Measurements from ENCODE around the gene PLCH2. TPM values are rescaled to one million over a fixed set of nuclear protein-coding genes. Genes with fewer than 3 reads are reported as not detected.

PLCH2 gene
- total and polyA plus RNA-seq, 2 of the 13 experiments (the other 11 are each of a cell fraction or from before 2014, with no cell fraction given), result 0.15 to 0.67 TPM

- CTCF ChIA-PET (ENCODE audit: low intra/inter-chr PET ratio, low total read pairs), result no interaction called here
- 44% methylated on average over 4 of the region's 16 CpGs for WGBS (ENCODE audit: low lambda C conversion rate)
- peaks cover 3% of the 10 kb centered on the region; the same call in 1 of the 2 replicates for H4K20me1 ChIP-seq (ENCODE audit: insufficient read depth, low read length)
- no peak overlapping the region for H3K4me2 ChIP-seq (ENCODE audit: low read depth, low read length)
- H3K9me3 ChIP-seq (ENCODE audit: low read length), result no peaks in the 10 kb centered on the region
- intact Hi-C loops (cut with micrococcal nuclease; ENCODE audit: unreplicated experiment), result no loop called here
- peaks cover 41 to 90% of the 10 kb centered on the region in 2 experiments for H3K27me3 ChIP-seq (ENCODE audit: control insufficient read depth in 1 of 2, insufficient read depth in 2 of 2, low read length in 2 of 2)
- no peaks in the 10 kb centered on the region for H3K79me2 ChIP-seq (ENCODE audit: insufficient read depth, low read length)
- POLR2A ChIA-PET, result no interaction called here
- FAIRE-seq, result no peak
- no peak for ATAC-seq
- DNase-seq (ENCODE audit: low spot score), result no peak
- H3K4me1 ChIP-seq (ENCODE audit: insufficient read depth, low read length), result no peaks in the 10 kb centered on the region; the same call in 1 of the 2 replicates
- H3K36me3 ChIP-seq (replicated peaks in 1 of 2; ENCODE audit: control insufficient read depth in 1 of 2, insufficient read depth in 2 of 2, low read length in 2 of 2), result no peaks in the 10 kb centered on the region
- H3K9ac ChIP-seq (ENCODE audit: insufficient read depth, low read depth, low read length), result no peak overlapping the region
- in situ Hi-C loops (cut with HindIII; ENCODE audit: extremely low pct_ligation_motif_present, low pct_unique_long_range_greater_than_20kb), result no loop called here
- H2AFZ ChIP-seq (ENCODE audit: low read length), result no peak overlapping the region
- no TSS peak for BruUV-seq (replicated peaks)
- H3K27ac ChIP-seq (ENCODE audit: extremely low read length, insufficient read depth, low read length), result no peak overlapping the region
- TF ChIP-seq ZNF253 (CRISPR knock-in tag; IDR thresholded peaks at IDR 0.05; ENCODE audit: borderline replicate concordance) (no peak), CBX1 (IDR thresholded peaks at IDR 0.05; ENCODE audit: low read depth) (no peak), CREBL2 (CRISPR knock-in tag; IDR thresholded peaks at IDR 0.05; ENCODE audit: borderline replicate concordance) (no peak), HOXA7 (CRISPR knock-in tag; IDR thresholded peaks at IDR 0.05) (no peak), PRDM4 (CRISPR knock-in tag; IDR thresholded peaks at IDR 0.05; ENCODE audit: borderline replicate concordance) (no peak), ZBTB34 (CRISPR knock-in tag; IDR thresholded peaks at IDR 0.05) (no peak), ZNF468 (CRISPR knock-in tag; IDR thresholded peaks at IDR 0.05) (no peak), ZNF704 (CRISPR knock-in tag; IDR thresholded peaks at IDR 0.05; ENCODE audit: borderline replicate concordance) (no peak), ZNF430 (CRISPR knock-in tag; IDR thresholded peaks at IDR 0.05) (no peak), REXO4 (CRISPR knock-in tag; IDR thresholded peaks at IDR 0.05; ENCODE audit: borderline replicate concordance) (no peak), NR2F1 (CRISPR knock-in tag; IDR thresholded peaks at IDR 0.05) (no peak), ZNF660 (CRISPR knock-in tag; IDR thresholded peaks at IDR 0.05; ENCODE audit: borderline replicate concordance, low read depth) (no peak), CSRNP1 (CRISPR knock-in tag; IDR thresholded peaks at IDR 0.05) (no peak)
- no peak overlapping the region for H3K4me3 ChIP-seq (replicated peaks in 1 of 3; ENCODE audit: insufficient read depth in 1 of 3, low read depth in 2 of 3, low read length in 3 of 3)
Observed at GRCh38 chr1:2445162-2445822, 30.8 kb upstream of the PLCH2 start.

Data from HepG2 (cell line).